HFFc6 (cell line): Measurements from ENCODE around the gene CBR1. TPM values are rescaled to one million over a fixed set of nuclear protein-coding genes. Genes with fewer than 3 reads are reported as not detected.
A peak's percentile ranks its signal among the peaks of the same experiment; 100 is the strongest.

ENCODE experiments used
- DNase-seq: peaks from one replicate; pipeline ENCODE4 v3.0.0-alpha.2; 2018
- H3K27ac Mint-ChIP-seq: 2 replicates; pipeline ENCODE4 v1.8.0; 2020; ENCODE audit warnings: mild to moderate bottlenecking, mixed read lengths
- H3K27me3 Mint-ChIP-seq: 2 replicates; pipeline ENCODE4 v1.8.0; 2021; ENCODE audit warnings: mild to moderate bottlenecking, moderate library complexity, mixed read lengths; ENCODE audit not compliant: insufficient read depth
- H3K36me3 Mint-ChIP-seq: 2 replicates; pipeline ENCODE4 v1.8.0; 2021; ENCODE audit warnings: low read depth, mixed read lengths
- H3K4me1 Mint-ChIP-seq: 2 replicates; pipeline ENCODE4 v1.8.0; 2020; ENCODE audit warnings: low read depth, mixed read lengths
- H3K4me3 Mint-ChIP-seq: 2 replicates; pipeline ENCODE4 v1.8.0; 2020; ENCODE audit warnings: mild to moderate bottlenecking, moderate library complexity, mixed read lengths
- H3K9me3 Mint-ChIP-seq: 2 replicates; pipeline ENCODE4 v1.8.0; 2020; ENCODE audit warnings: mild to moderate bottlenecking, mixed read lengths
- CTCF ChIP-seq: fragments of 200-600 bp; sonication (generic); IDR thresholded peaks from 2 replicates; pipeline ENCODE4 v1.5.0; 2021; ENCODE audit warnings: antibody characterized with exemption, mild to moderate bottlenecking
- total RNA-seq, 6 experiments: library from RNA; stranded (reverse); fragmentation: NEBNext Ultra II Directional; extraction: Animal tissue kit (Norgen Biotek cat#: 25700); gene quantifications; 2 replicates in 1 of 6; 3 replicates in 5 of 6; pipeline ENCODE4 v1.2.3, GENCODE V29; 2021

CBR1 gene
- total RNA-seq, 6 experiments from 2014 or later = 103 to 144 (median 138) TPM

GRCh38 chr21:36034211-36034913 is 35.5 kb upstream of the CBR1 start:
- no peaks in the 10 kb centered on the region for H3K9me3 Mint-ChIP-seq
- DNase-seq = no peak
- no peak for TF ChIP-seq CTCF
- H3K27me3 Mint-ChIP-seq = no peaks in the 10 kb centered on the region; the same call in 1 of the 2 replicates
- peaks cover 37% of the 10 kb centered on the region for H3K36me3 Mint-ChIP-seq
- H3K4me1 Mint-ChIP-seq = no peaks in the 10 kb centered on the region
- H3K27ac Mint-ChIP-seq = no peak overlapping the region
- no peak overlapping the region for H3K4me3 Mint-ChIP-seq

- peaks cover 39% of the 10 kb centered on the region for H3K36me3 Mint-ChIP-seq
Observed at GRCh38 chr21:36035381-36035791, 34.4 kb upstream of the CBR1 start.

GRCh38 chr21:36038701-36039497 is 30.9 kb upstream of the CBR1 start:
- Mint-ChIP-seq H3K36me3 (peaks cover 41% of the 10 kb centered on the region), H3K4me3 (no peak overlapping the region), H3K27ac (peak overlapping the region; percentile 16; the same call in 1 of the 2 replicates), H3K9me3 (no peaks in the 10 kb centered on the region), H3K27me3 (no peaks in the 10 kb centered on the region), H3K4me1 (no peaks in the 10 kb centered on the region)
- DNase-seq = no peak
- TF ChIP-seq CTCF = no peak

More at GRCh38 chr21:36035381-36035791, 34.4 kb upstream of the CBR1 start:
- Mint-ChIP-seq H3K27ac (no peak overlapping the region), H3K27me3 (no peaks in the 10 kb centered on the region; the same call in 1 of the 2 replicates), H3K4me3 (no peak overlapping the region), H3K9me3 (no peaks in the 10 kb centered on the region), H3K4me1 (no peaks in the 10 kb centered on the region)
- DNase-seq = no peak
- TF ChIP-seq CTCF = peak; percentile 4; the same call in 1 of the 2 replicates

- Mint-ChIP-seq H3K9me3 (no peaks in the 10 kb centered on the region), H3K27ac (no peak overlapping the region), H3K4me1 (no peaks in the 10 kb centered on the region), H3K4me3 (no peak overlapping the region), H3K27me3 (no peaks in the 10 kb centered on the region), H3K36me3 (peaks cover 43% of the 10 kb centered on the region)
- no peak for TF ChIP-seq CTCF
- DNase-seq = no peak
Observed at GRCh38 chr21:36039861-36040260, 30.0 kb upstream of the CBR1 start.

- no peak for TF ChIP-seq CTCF
- no peaks in the 10 kb centered on the region for H3K9me3 Mint-ChIP-seq
- H3K27ac Mint-ChIP-seq = no peak overlapping the region
- no peaks in the 10 kb centered on the region for H3K4me1 Mint-ChIP-seq
- no peak for DNase-seq
- H3K27me3 Mint-ChIP-seq = no peaks in the 10 kb centered on the region
- H3K36me3 Mint-ChIP-seq = peaks cover 42% of the 10 kb centered on the region
- no peak overlapping the region for H3K4me3 Mint-ChIP-seq
Observed at GRCh38 chr21:36040389-36040788, 29.4 kb upstream of the CBR1 start.
